Right atrium auricular region (tissue), 2 donors: ENCODE measurements around the gene METAP1. TPM values are rescaled to one million over a fixed set of nuclear protein-coding genes. Genes with fewer than 3 reads are reported as not detected.
"Not testable (repeated sequence)": the region's sequence is repeated elsewhere in the genome, so short reads cannot be mapped to it uniquely, and the experiment has no call there.

Experiments used
- DNase-seq: peaks from one replicate; pipeline ENCODE4 v3.0.0-alpha.2; 2019; ENCODE audit warnings: low spot score
- H3K27ac ChIP-seq, 2 donors: fragments of 200-600 bp; sonication (generic); 1 replicate in 1 of 2; 2 replicates in 1 of 2; pipeline ENCODE4 v1.5.1; 2016 to 2019
- H3K27me3 ChIP-seq, 2 donors: fragments of 200-600 bp; sonication (generic); one replicate each; pipeline versions ENCODE4 v1.5.1 to v1.6.0; 2017 to 2019
- H3K36me3 ChIP-seq: fragments of 200-600 bp; sonication (generic); one replicate; pipeline ENCODE4 v1.5.1; 2016
- H3K4me1 ChIP-seq, 2 donors: fragments of 200-600 bp; sonication (generic); one replicate each; pipeline versions ENCODE4 v1.5.1 to v1.6.0; 2017 to 2019
- H3K4me3 ChIP-seq, 2 donors: fragments of 200-600 bp; sonication (generic); 1 replicate in 1 of 2; 2 replicates in 1 of 2; pipeline ENCODE4 v1.5.1; 2017 to 2019; ENCODE audit warnings: mild to moderate bottlenecking in 1 of 2, moderate library complexity in 1 of 2
- H3K9me3 ChIP-seq, 2 donors: fragments of 200-600 bp; sonication (generic); one replicate each; pipeline ENCODE4 v1.5.1; 2019
- CTCF ChIP-seq, 2 donors: fragments of 200-600 bp; sonication (generic); IDR thresholded peaks; one replicate each; pipeline ENCODE4 v1.5.1; 2019; ENCODE audit warnings: antibody characterized with exemption in 2 of 2
- microRNA-seq, 2 donors: library from miRNA; unstranded; fragments of <30 nt; microRNA quantifications; one replicate each; pipeline ENCODE4, GENCODE V29; 2016 to 2017; ENCODE audit warnings: borderline number of aligned reads in 2 of 2, borderline replicate concordance in 1 of 2
- total RNA-seq, 2 donors: library from RNA; depleted of rRNA; stranded (reverse); fragments of >200 nt; gene quantifications; one replicate each; pipeline ENCODE4 v1.1.0, GENCODE V29; 2016

Gene METAP1
- total RNA-seq, 2 donors from 2014 or later = 50.3 to 56.2 TPM

- no peaks in the 10 kb centered on the region for H3K36me3 ChIP-seq
- no peaks in the 10 kb centered on the region for H3K4me1 ChIP-seq
- no peak overlapping the region for H3K4me3 ChIP-seq
- TF ChIP-seq CTCF (IDR thresholded peaks at IDR 0.05) = no peak
- H3K27me3 ChIP-seq = no peaks in the 10 kb centered on the region
- no peaks in the 10 kb centered on the region for H3K9me3 ChIP-seq
- DNase-seq = no peak
- no peak overlapping the region for H3K27ac ChIP-seq
Observed at GRCh38 chr4:99099311-99099710, 103.8 kb downstream of the METAP1 start.

- H3K36me3 ChIP-seq, H3K4me1 ChIP-seq, H3K9me3 ChIP-seq, DNase-seq, H3K27me3 ChIP-seq, H3K27ac ChIP-seq, H3K4me3 ChIP-seq: not testable (repeated sequence)
Observed at GRCh38 chr4:99099814-99100213, 104.3 kb downstream of the METAP1 start.

- Histone ChIP-seq H3K27me3 (no peaks in the 10 kb centered on the region), H3K4me1 (no peaks in the 10 kb centered on the region), H3K36me3 (no peaks in the 10 kb centered on the region), H3K9me3 (no peaks in the 10 kb centered on the region), H3K4me3 (no peak overlapping the region), H3K27ac (no peak overlapping the region)
- no peak for DNase-seq
- no peak for TF ChIP-seq CTCF (IDR thresholded peaks at IDR 0.05)
Observed at GRCh38 chr4:99100876-99101275, 105.4 kb downstream of the METAP1 start.

- no peaks in the 10 kb centered on the region for H3K27me3 ChIP-seq
- H3K27ac ChIP-seq = no peak overlapping the region
- H3K4me3 ChIP-seq = no peak overlapping the region
- H3K36me3 ChIP-seq = no peaks in the 10 kb centered on the region
- TF ChIP-seq CTCF (IDR thresholded peaks at IDR 0.05) = no peak
- H3K9me3 ChIP-seq = no peaks in the 10 kb centered on the region
- DNase-seq = no peak
- no peaks in the 10 kb centered on the region for H3K4me1 ChIP-seq
Observed at GRCh38 chr4:99102634-99103033, 107.1 kb downstream of the METAP1 start.

GRCh38 chr4:99103166-99103565, 107.6 kb downstream of the METAP1 start:
- H3K9me3 ChIP-seq = no peaks in the 10 kb centered on the region
- no peaks in the 10 kb centered on the region for H3K36me3 ChIP-seq
- no peaks in the 10 kb centered on the region for H3K4me1 ChIP-seq
- H3K27ac ChIP-seq = no peak overlapping the region
- TF ChIP-seq CTCF (IDR thresholded peaks at IDR 0.05) = no peak
- no peaks in the 10 kb centered on the region for H3K27me3 ChIP-seq
- H3K4me3 ChIP-seq = no peak overlapping the region
- no peak for DNase-seq

GRCh38 chr4:99104153-99104552, 108.6 kb downstream of the METAP1 start:
- TF ChIP-seq CTCF (IDR thresholded peaks at IDR 0.05) = no peak

GRCh38 chr4:99109286-99109685, 113.8 kb downstream of the METAP1 start:
- not testable (repeated sequence) for H3K27ac ChIP-seq, H3K4me1 ChIP-seq, H3K9me3 ChIP-seq, DNase-seq, H3K4me3 ChIP-seq, H3K27me3 ChIP-seq, H3K36me3 ChIP-seq

More at GRCh38 chr4:99104153-99104552, 108.6 kb downstream of the METAP1 start:
- no peak for DNase-seq
- H3K4me1 ChIP-seq = no peaks in the 10 kb centered on the region
- no peaks in the 10 kb centered on the region for H3K9me3 ChIP-seq
- no peaks in the 10 kb centered on the region for H3K27me3 ChIP-seq
- no peak overlapping the region for H3K27ac ChIP-seq
- H3K4me3 ChIP-seq = no peak overlapping the region
- no peaks in the 10 kb centered on the region for H3K36me3 ChIP-seq

Small RNA genes lying within 50 kb of the gene (microRNA-seq; reads per million reads assigned to microRNA genes)
- 0 to 0.71 reads per million in 2 donors for gene MIR3684

Other genes with a start within 250 kb of the METAP1 start
- gene EIF4E, start 66.6 kb upstream of the METAP1 start, total RNA-seq = 10 to 100 TPM; 57.2 to 62.8 TPM
- gene ADH5, start 93.1 kb downstream of the METAP1 start, total RNA-seq = 10 to 100 TPM; 67.4 to 76.3 TPM
- gene ADH4, start 148.6 kb downstream of the METAP1 start, total RNA-seq = not detected
- gene ADH6, start 223.5 kb downstream of the METAP1 start, total RNA-seq = 1 to 10 TPM in 1 of 2 donors, not detected in 1; 3.6 TPM